PC-9 (cell line): ENCODE measurements around the gene VCAN.

ENCODE experiments used
- EZH2 ChIP-seq: fragments of 200-600 bp; sonication (generic); IDR thresholded peaks from 2 replicates; pipeline ENCODE4 v1.8.0; 2017; ENCODE audit warnings: antibody characterized with exemption, low read depth
- TF ChIP-seq, protein P1 (sequence below): fragments of 200-600 bp; sonication (generic); conservative IDR thresholded peaks from 2 replicates; pipeline ENCODE4 v1.6.1; 2017; ENCODE audit warnings: mixed run types, antibody characterized with exemption, mild to moderate bottlenecking, moderate library complexity

- TF ChIP-seq, protein P1, sequence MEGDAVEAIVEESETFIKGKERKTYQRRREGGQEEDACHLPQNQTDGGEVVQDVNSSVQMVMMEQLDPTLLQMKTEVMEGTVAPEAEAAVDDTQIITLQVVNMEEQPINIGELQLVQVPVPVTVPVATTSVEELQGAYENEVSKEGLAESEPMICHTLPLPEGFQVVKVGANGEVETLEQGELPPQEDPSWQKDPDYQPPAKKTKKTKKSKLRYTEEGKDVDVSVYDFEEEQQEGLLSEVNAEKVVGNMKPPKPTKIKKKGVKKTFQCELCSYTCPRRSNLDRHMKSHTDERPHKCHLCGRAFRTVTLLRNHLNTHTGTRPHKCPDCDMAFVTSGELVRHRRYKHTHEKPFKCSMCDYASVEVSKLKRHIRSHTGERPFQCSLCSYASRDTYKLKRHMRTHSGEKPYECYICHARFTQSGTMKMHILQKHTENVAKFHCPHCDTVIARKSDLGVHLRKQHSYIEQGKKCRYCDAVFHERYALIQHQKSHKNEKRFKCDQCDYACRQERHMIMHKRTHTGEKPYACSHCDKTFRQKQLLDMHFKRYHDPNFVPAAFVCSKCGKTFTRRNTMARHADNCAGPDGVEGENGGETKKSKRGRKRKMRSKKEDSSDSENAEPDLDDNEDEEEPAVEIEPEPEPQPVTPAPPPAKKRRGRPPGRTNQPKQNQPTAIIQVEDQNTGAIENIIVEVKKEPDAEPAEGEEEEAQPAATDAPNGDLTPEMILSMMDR = no peak
- no peak for TF ChIP-seq EZH2
These were observed 779 bp upstream of the VCAN start for GRCh38 chr5:83470526-83471404.
